ENCODE results near the gene ANKRD55.

GRCh38 chr5:56215019-56215830 is 17.9 kb downstream of the ANKRD55 start:
- TF ChIP-seq, protein P1, sequence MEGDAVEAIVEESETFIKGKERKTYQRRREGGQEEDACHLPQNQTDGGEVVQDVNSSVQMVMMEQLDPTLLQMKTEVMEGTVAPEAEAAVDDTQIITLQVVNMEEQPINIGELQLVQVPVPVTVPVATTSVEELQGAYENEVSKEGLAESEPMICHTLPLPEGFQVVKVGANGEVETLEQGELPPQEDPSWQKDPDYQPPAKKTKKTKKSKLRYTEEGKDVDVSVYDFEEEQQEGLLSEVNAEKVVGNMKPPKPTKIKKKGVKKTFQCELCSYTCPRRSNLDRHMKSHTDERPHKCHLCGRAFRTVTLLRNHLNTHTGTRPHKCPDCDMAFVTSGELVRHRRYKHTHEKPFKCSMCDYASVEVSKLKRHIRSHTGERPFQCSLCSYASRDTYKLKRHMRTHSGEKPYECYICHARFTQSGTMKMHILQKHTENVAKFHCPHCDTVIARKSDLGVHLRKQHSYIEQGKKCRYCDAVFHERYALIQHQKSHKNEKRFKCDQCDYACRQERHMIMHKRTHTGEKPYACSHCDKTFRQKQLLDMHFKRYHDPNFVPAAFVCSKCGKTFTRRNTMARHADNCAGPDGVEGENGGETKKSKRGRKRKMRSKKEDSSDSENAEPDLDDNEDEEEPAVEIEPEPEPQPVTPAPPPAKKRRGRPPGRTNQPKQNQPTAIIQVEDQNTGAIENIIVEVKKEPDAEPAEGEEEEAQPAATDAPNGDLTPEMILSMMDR (IDR thresholded peaks at IDR 0.05) = no peak
- no peak for TF ChIP-seq POLR2AphosphoS5 (IDR thresholded peaks at IDR 0.05)
- TF ChIP-seq POLR2A (IDR thresholded peaks at IDR 0.05; ENCODE audit: low read depth) = no peak
- no peak for TF ChIP-seq EP300 (IDR thresholded peaks at IDR 0.05)
